Liver (tissue), 9 donors: ENCODE measurements around the gene KRTAP21-3. TPM values are rescaled to one million over a fixed set of nuclear protein-coding genes. Genes with fewer than 3 reads are reported as not detected.

ENCODE experiments used
- DNase-seq: peaks from one replicate; pipeline ENCODE4 v3.0.0-alpha.2; 2017; ENCODE audit warnings: low spot score
- H3K27ac ChIP-seq, 2 donors: one replicate each; pipeline ENCODE4 v1.7.0; 2013; ENCODE audit warnings: inconsistent platforms in 2 of 2, low read length in 2 of 2, control low read depth in 1 of 2, low read depth in 1 of 2, mild to moderate bottlenecking in 1 of 2
- H3K27me3 ChIP-seq, 4 donors: one replicate each; pipeline versions ENCODE4 v1.6.1 to v1.7.0; 2013; ENCODE audit warnings: low read length in 3 of 4, inconsistent platforms in 1 of 4, mild to moderate bottlenecking in 1 of 4, moderate library complexity in 1 of 4; ENCODE audit not compliant: control insufficient read depth in 4 of 4, insufficient read depth in 4 of 4
- H3K36me3 ChIP-seq, 4 donors: one replicate each; pipeline versions ENCODE4 v1.6.1 to v1.7.0; 2013; ENCODE audit warnings: low read length in 3 of 4, mild to moderate bottlenecking in 3 of 4, low read depth in 1 of 4, moderate library complexity in 1 of 4; ENCODE audit not compliant: control insufficient read depth in 4 of 4, insufficient read depth in 3 of 4
- H3K4me1 ChIP-seq, 4 donors: one replicate each; pipeline versions ENCODE4 v1.6.1 to v1.7.0; 2013; ENCODE audit warnings: low read length in 3 of 4, mild to moderate bottlenecking in 3 of 4, moderate library complexity in 1 of 4; ENCODE audit not compliant: control insufficient read depth in 4 of 4, insufficient read depth in 4 of 4
- H3K4me3 ChIP-seq, 3 donors: one replicate each; pipeline versions ENCODE4 v1.6.1 to v1.7.0; 2013; ENCODE audit warnings: low read length in 3 of 3, control low read depth in 1 of 3, low read depth in 1 of 3, mild to moderate bottlenecking in 1 of 3
- H3K9ac ChIP-seq, 2 donors: one replicate each; pipeline ENCODE4 v1.7.0; 2013; ENCODE audit warnings: low read length in 2 of 2, mild to moderate bottlenecking in 2 of 2, moderate library complexity in 2 of 2, control low read depth in 1 of 2, low read depth in 1 of 2
- H3K9me3 ChIP-seq, 4 donors: one replicate each; pipeline versions ENCODE4 v1.6.1 to v1.7.0; 2013; ENCODE audit warnings: low read length in 3 of 4; ENCODE audit not compliant: control insufficient read depth in 4 of 4
- EGR1 ChIP-seq, 2 donors: IDR thresholded peaks; 2 replicates each; pipeline ENCODE4 v1.6.1; 2016 to 2018; ENCODE audit warnings: antibody characterized with exemption in 2 of 2, low read depth in 2 of 2
- FOXA1 ChIP-seq: IDR thresholded peaks from 2 replicates; pipeline ENCODE4 v1.6.1; 2016; ENCODE audit warnings: antibody characterized with exemption
- FOXA2 ChIP-seq: IDR thresholded peaks from 2 replicates; pipeline ENCODE4 v1.6.1; 2016; ENCODE audit warnings: antibody characterized with exemption
- GABPA ChIP-seq, 2 donors: IDR thresholded peaks in 1 of 2; conservative IDR thresholded peaks in 1 of 2; 2 replicates each; pipeline ENCODE4 v1.6.1; 2016; ENCODE audit warnings: antibody characterized with exemption in 2 of 2, mild to moderate bottlenecking in 1 of 2, moderate library complexity in 1 of 2
- HNF4A ChIP-seq, 2 donors: conservative IDR thresholded peaks; 2 replicates each; pipeline ENCODE4 v1.6.1; 2016; ENCODE audit warnings: antibody characterized with exemption in 2 of 2, mild to moderate bottlenecking in 2 of 2
- HNF4G ChIP-seq: IDR thresholded peaks from 2 replicates; pipeline ENCODE4 v1.6.1; 2016; ENCODE audit warnings: antibody characterized with exemption
- JUND ChIP-seq, 2 donors: IDR thresholded peaks; 2 replicates each; pipeline ENCODE4 v1.6.1; 2016; ENCODE audit warnings: antibody characterized with exemption in 2 of 2
- NR2F2 ChIP-seq: IDR thresholded peaks from 2 replicates; pipeline ENCODE4 v1.6.1; 2016; ENCODE audit warnings: antibody characterized with exemption
- RAD21 ChIP-seq, 2 donors: IDR thresholded peaks; 2 replicates each; pipeline ENCODE4 v1.6.1; 2016; ENCODE audit warnings: antibody characterized with exemption in 2 of 2, mild to moderate bottlenecking in 2 of 2
- RXRA ChIP-seq, 2 donors: IDR thresholded peaks; 2 replicates each; pipeline ENCODE4 v1.6.1; 2017 to 2018; ENCODE audit warnings: antibody characterized with exemption in 2 of 2, mild to moderate bottlenecking in 1 of 2
- SP1 ChIP-seq: IDR thresholded peaks from 2 replicates; pipeline ENCODE4 v1.6.1; 2018; ENCODE audit warnings: antibody characterized with exemption, mild to moderate bottlenecking
- TAF1 ChIP-seq: conservative IDR thresholded peaks from 2 replicates; pipeline ENCODE4 v1.6.1; 2016; ENCODE audit warnings: antibody characterized with exemption, mild to moderate bottlenecking
- WGBS: extraction: QIAGEN DNeasy Blood & Tissue Kit; methylation state at CpG from one replicate; pipeline ENCODE4 v1.1.7; 2013; 5-methylcytosine and 5-hydroxymethylcytosine counted together
- polyA plus RNA-seq, 2 donors: library from polyadenylated mRNA; stranded (reverse) in 1 of 2; unstranded in 1 of 2; fragments of 200-250 nt in 1 of 2; fragments of >200 nt in 1 of 2; fragmentation: Nextera tagmentation in 1 of 2; extraction: Ambion mirVana in 1 of 2; gene quantifications; one replicate each; pipeline versions ENCODE4 v1.2.1 to v1.2.3, GENCODE V29; 2013 to 2015
- total RNA-seq, 2 donors: library from RNA; depleted of rRNA; stranded (reverse); fragments of >200 nt; gene quantifications; one replicate each; pipeline ENCODE4 v1.2.3, GENCODE V29; 2014
- TF ChIP-seq, protein P1 (sequence below): fragments of 150-350 bp; IDR thresholded peaks from 2 replicates; pipeline ENCODE4 v1.5.1; 2017; ENCODE audit warnings: improper control_type of control experiment, low read depth, low read length; ENCODE audit not compliant: missing input control
- TF ChIP-seq, protein P2 (sequence below): IDR thresholded peaks from 2 replicates; pipeline ENCODE4 v1.6.1; 2016; ENCODE audit warnings: antibody characterized with exemption
- TF ChIP-seq, protein P3 (sequence below): IDR thresholded peaks from 2 replicates; pipeline ENCODE4 v1.6.1; 2016; ENCODE audit warnings: antibody characterized with exemption
- donor health status: healthy.
- donor health status: healthy.
- donor health status: healthy.
- donor health status: healthy.
- donor health status: healthy.

The KRTAP21-3 gene
- total and polyA plus RNA-seq, 4 donors, result not detected

DNA sequence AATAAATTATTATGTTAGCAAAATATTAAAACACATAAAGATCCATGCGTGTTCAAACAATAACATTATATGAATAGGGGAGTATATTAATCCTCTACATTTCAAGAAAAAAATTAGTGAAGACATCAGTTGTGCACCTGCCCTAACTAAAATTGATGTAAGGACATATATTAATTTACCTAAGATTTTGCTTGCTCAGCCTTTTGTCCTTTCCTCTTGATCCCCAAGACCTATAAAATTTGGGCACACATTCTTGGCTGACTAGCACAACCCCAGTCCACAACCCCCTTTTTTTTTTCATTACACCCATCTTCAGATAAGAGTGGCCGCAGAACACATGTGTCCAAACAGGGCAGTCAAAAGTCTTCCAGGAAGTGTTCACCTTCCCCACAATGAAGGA, 21.9 kb upstream of the KRTAP21-3 start:
- no peak overlapping the region for H3K9ac ChIP-seq
- WGBS, result 82% methylated on average over 2 of the region's 2 CpGs
- H3K36me3 ChIP-seq, result no peaks in the 10 kb centered on the region
- H3K27me3 ChIP-seq, result no peaks in the 10 kb centered on the region
- H3K27ac ChIP-seq, result no peak overlapping the region
- H3K9me3 ChIP-seq, result peaks cover 0 to 7% (median 3%) of the 10 kb centered on the region in 4 donors
- H3K4me1 ChIP-seq, result no peaks in the 10 kb centered on the region
- DNase-seq, result no peak
- no peak for TF ChIP-seq FOXA2
- TF ChIP-seq JUND (IDR thresholded peaks at IDR 0.05), result no peak
- TF ChIP-seq RXRA (IDR thresholded peaks at IDR 0.05), result no peak
- TF ChIP-seq, protein P1, sequence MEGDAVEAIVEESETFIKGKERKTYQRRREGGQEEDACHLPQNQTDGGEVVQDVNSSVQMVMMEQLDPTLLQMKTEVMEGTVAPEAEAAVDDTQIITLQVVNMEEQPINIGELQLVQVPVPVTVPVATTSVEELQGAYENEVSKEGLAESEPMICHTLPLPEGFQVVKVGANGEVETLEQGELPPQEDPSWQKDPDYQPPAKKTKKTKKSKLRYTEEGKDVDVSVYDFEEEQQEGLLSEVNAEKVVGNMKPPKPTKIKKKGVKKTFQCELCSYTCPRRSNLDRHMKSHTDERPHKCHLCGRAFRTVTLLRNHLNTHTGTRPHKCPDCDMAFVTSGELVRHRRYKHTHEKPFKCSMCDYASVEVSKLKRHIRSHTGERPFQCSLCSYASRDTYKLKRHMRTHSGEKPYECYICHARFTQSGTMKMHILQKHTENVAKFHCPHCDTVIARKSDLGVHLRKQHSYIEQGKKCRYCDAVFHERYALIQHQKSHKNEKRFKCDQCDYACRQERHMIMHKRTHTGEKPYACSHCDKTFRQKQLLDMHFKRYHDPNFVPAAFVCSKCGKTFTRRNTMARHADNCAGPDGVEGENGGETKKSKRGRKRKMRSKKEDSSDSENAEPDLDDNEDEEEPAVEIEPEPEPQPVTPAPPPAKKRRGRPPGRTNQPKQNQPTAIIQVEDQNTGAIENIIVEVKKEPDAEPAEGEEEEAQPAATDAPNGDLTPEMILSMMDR, result no peak
- TF ChIP-seq RAD21 (IDR thresholded peaks at IDR 0.05), result no peak
- no peak for TF ChIP-seq TAF1
- no peak for TF ChIP-seq HNF4G
- no peak for TF ChIP-seq GABPA (IDR thresholded peaks at IDR 0.05 in 1 of 2, conservative IDR thresholded peaks at IDR 0.05 in 1 of 2)
- TF ChIP-seq EGR1 (IDR thresholded peaks at IDR 0.05; ENCODE audit: low read depth in 2 of 2), result no peak
- no peak for TF ChIP-seq FOXA1
- TF ChIP-seq, protein P2, sequence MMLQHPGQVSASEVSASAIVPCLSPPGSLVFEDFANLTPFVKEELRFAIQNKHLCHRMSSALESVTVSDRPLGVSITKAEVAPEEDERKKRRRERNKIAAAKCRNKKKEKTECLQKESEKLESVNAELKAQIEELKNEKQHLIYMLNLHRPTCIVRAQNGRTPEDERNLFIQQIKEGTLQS, result no peak
- TF ChIP-seq, protein P3, sequence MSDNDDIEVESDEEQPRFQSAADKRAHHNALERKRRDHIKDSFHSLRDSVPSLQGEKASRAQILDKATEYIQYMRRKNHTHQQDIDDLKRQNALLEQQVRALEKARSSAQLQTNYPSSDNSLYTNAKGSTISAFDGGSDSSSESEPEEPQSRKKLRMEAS, result no peak
- TF ChIP-seq HNF4A (conservative IDR thresholded peaks at IDR 0.05), result no peak
- no peak overlapping the region for H3K4me3 ChIP-seq

DNA sequence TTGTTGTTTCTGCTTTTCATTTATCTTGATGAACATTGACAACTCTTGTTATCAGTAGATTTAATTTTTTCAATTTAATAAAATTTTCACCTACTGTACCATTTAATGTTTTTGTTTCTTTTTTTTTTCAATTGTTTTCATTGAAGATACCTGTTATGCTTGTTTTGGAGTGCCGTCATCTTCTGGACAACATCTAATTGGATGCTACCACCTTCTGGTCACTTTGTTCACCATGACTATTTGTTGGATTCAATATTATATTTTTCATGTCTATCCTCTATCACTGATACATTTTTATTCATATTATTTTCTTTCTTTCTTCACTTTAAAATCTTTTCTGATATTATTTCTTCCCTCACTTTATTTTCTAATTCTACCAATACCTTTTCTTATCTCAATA, 14.4 kb upstream of the KRTAP21-3 start:
- no peaks in the 10 kb centered on the region for H3K4me1 ChIP-seq
- H3K9me3 ChIP-seq, result no peaks in the 10 kb centered on the region
- WGBS, result 68% methylated on average over 1 of the region's 1 CpG
- H3K4me3 ChIP-seq, result no peak overlapping the region
- no peak for DNase-seq
- no peaks in the 10 kb centered on the region for H3K27me3 ChIP-seq
- H3K27ac ChIP-seq, result no peak overlapping the region
- H3K9ac ChIP-seq, result no peak overlapping the region
- no peaks in the 10 kb centered on the region for H3K36me3 ChIP-seq
- TF ChIP-seq HNF4A (conservative IDR thresholded peaks at IDR 0.05) (no peak), GABPA (IDR thresholded peaks at IDR 0.05 in 1 of 2, conservative IDR thresholded peaks at IDR 0.05 in 1 of 2) (no peak), FOXA2 (no peak), RAD21 (IDR thresholded peaks at IDR 0.05) (no peak), NR2F2 (no peak)

DNA sequence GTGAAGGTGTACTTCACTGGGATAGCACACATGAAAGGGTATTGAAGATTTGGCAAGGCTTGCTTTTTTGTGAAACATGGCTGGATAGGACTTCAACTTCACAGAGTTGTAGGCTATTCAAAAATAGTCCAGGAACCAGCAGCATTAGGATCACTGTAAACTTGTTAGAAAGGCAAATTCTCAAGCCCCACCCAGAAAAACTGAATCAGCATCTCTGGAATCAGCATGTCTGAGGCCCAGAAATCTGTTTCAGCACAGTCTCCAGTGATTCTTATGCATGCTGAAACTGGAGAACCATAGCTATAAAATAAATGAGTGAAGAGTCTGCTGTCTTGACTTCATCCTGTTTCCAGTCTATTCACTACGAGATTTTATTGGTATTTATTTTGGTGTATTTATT, 8.1 kb upstream of the KRTAP21-3 start:
- H3K36me3 ChIP-seq, result no peaks in the 10 kb centered on the region
- no peaks in the 10 kb centered on the region for H3K27me3 ChIP-seq
- 45% methylated on average over 1 of the region's 1 CpG for WGBS
- H3K4me1 ChIP-seq, result no peaks in the 10 kb centered on the region
- no peak overlapping the region for H3K4me3 ChIP-seq
- DNase-seq, result no peak
- no peak for TF ChIP-seq TAF1
- TF ChIP-seq EGR1 (IDR thresholded peaks at IDR 0.05; ENCODE audit: low read depth in 2 of 2), result no peak
- TF ChIP-seq FOXA2, result no peak
- no peak for TF ChIP-seq FOXA1
- TF ChIP-seq SP1, result no peak
- no peak for TF ChIP-seq RAD21 (IDR thresholded peaks at IDR 0.05)
- H3K27ac ChIP-seq, result no peak overlapping the region
- H3K9me3 ChIP-seq, result peaks cover 0 to 2% (median 0%) of the 10 kb centered on the region in 4 donors
- no peak overlapping the region for H3K9ac ChIP-seq
